SK-N-SH (cell line): ENCODE results near the gene DNAJC24. TPM values are rescaled to one million over a fixed set of nuclear protein-coding genes. Genes with fewer than 3 reads are reported as not detected.

Source experiments
- CTCF ChIA-PET: fragments of 300-600, 350-600 bp; formaldehyde crosslinking; extraction: SDS; loops from one replicate; lab custom pipeline; 2021; lab: Yijun Ruan, JAX
- POLR2A ChIA-PET: fragments of 350-600 bp; sonication (Branson Sonifier 250); formaldehyde crosslinking; extraction: SDS; loops from one replicate; lab custom pipeline; 2020; ENCODE audit warnings: antibody characterized with exemption, inconsistent platforms; lab: Yijun Ruan, JAX
- DNase-seq: peaks from one replicate; pipeline ENCODE4 v3.0.0; 2012
- H2AFZ ChIP-seq: fragments of 200-600 bp; sonication (generic); 2 replicates; pipeline ENCODE4 v1.8.1; 2016; ENCODE audit warnings: antibody characterized with exemption, mild to moderate bottlenecking, low read depth
- H3F3A ChIP-seq: fragments of 200-600 bp; sonication (generic); replicated peaks from 2 replicates; pipeline ENCODE3; 2016; ENCODE audit warnings: antibody characterized with exemption, mild to moderate bottlenecking; ENCODE audit not compliant: insufficient read depth
- H3K27ac ChIP-seq, 2 experiments: fragments of 200-500 bp in 1 of 2; fragments of 200-600 bp in 1 of 2; sonication (Bioruptor generic) in 1 of 2; sonication (generic), shearing (Covaris generic) in 1 of 2; 2 replicates each; pipeline versions ENCODE4 v1.5.1 to v1.6.1; 2014 to 2016; ENCODE audit warnings: low read depth in 2 of 2, inconsistent platforms in 1 of 2, low read length in 1 of 2, mild to moderate bottlenecking in 1 of 2, mixed read lengths in 1 of 2
- H3K27me3 ChIP-seq: fragments of 200-600 bp; sonication (generic), shearing (Covaris generic); 2 replicates; pipeline ENCODE4 v1.6.1; 2016; ENCODE audit warnings: mixed run types; ENCODE audit not compliant: insufficient read depth
- H3K36me3 ChIP-seq, 2 experiments: fragments of 200-500 bp in 1 of 2; fragments of 200-600 bp in 1 of 2; sonication (Bioruptor generic) in 1 of 2; sonication (generic) in 1 of 2; replicated peaks in 1 of 2; 2 replicates each; pipeline versions ENCODE3 to v1.5.1; 2014 to 2016; ENCODE audit warnings: low read length in 1 of 2, mild to moderate bottlenecking in 1 of 2; ENCODE audit not compliant: insufficient read depth in 2 of 2, control insufficient read depth in 1 of 2
- H3K4me1 ChIP-seq, 2 experiments: fragments of 200-500 bp in 1 of 2; fragments of 200-600 bp in 1 of 2; sonication (Bioruptor generic) in 1 of 2; sonication (generic), shearing (Covaris generic) in 1 of 2; 2 replicates each; pipeline versions ENCODE4 v1.5.1 to v1.6.1; 2014 to 2016; ENCODE audit warnings: low read depth in 1 of 2, low read length in 1 of 2, mixed run types in 1 of 2; ENCODE audit not compliant: insufficient read depth in 2 of 2, control insufficient read depth in 1 of 2
- H3K4me2 ChIP-seq: fragments of 200-600 bp; sonication (generic), shearing (Covaris generic); 2 replicates; pipeline ENCODE4 v1.6.1; 2017; ENCODE audit warnings: mixed run types
- H3K4me3 ChIP-seq, 2 experiments: fragments of 200-500 bp in 1 of 2; fragments of 200-600 bp in 1 of 2; sonication (Bioruptor generic) in 1 of 2; sonication (generic), shearing (Covaris generic) in 1 of 2; 2 replicates each; pipeline versions ENCODE4 v1.5.1 to v1.8.1; 2014 to 2016; ENCODE audit warnings: low read depth in 2 of 2, inconsistent platforms in 1 of 2, low read length in 1 of 2, mild to moderate bottlenecking in 1 of 2, mixed read lengths in 1 of 2, moderate library complexity in 1 of 2
- H3K79me2 ChIP-seq: fragments of 200-600 bp; sonication (generic); 2 replicates; pipeline ENCODE4 v1.8.1; 2017; ENCODE audit warnings: mild to moderate bottlenecking; ENCODE audit not compliant: insufficient read depth
- H3K9ac ChIP-seq: fragments of 200-600 bp; sonication (generic); 2 replicates; pipeline ENCODE4 v1.6.1; 2017; ENCODE audit warnings: mixed run types
- H3K9me2 ChIP-seq: fragments of 200-600 bp; sonication (generic); 2 replicates; pipeline ENCODE4 v1.6.1; 2017; ENCODE audit warnings: mixed run types
- H3K9me3 ChIP-seq: fragments of 200-600 bp; sonication (generic); 2 replicates; pipeline ENCODE4 v1.6.1; 2017; ENCODE audit warnings: mixed run types, mild to moderate bottlenecking, moderate library complexity
- H4K20me1 ChIP-seq: fragments of 200-600 bp; sonication (generic); 2 replicates; pipeline ENCODE4 v1.6.1; 2017; ENCODE audit warnings: mild to moderate bottlenecking, mixed run types; ENCODE audit not compliant: insufficient read depth
- ELF1 ChIP-seq: IDR thresholded peaks from 2 replicates; pipeline ENCODE4 v1.4.0; 2012
- FOSL2 ChIP-seq: IDR thresholded peaks from 2 replicates; pipeline ENCODE4 v1.4.0; 2012; ENCODE audit warnings: low read depth, mild to moderate bottlenecking, moderate library complexity, borderline replicate concordance
- GABPA ChIP-seq: IDR thresholded peaks from 2 replicates; pipeline ENCODE4 v1.4.0; 2012; ENCODE audit warnings: low read depth, mild to moderate bottlenecking
- MAX ChIP-seq: IDR thresholded peaks from 2 replicates; pipeline ENCODE4 v1.4.0; 2012; ENCODE audit warnings: low read depth
- MEF2A ChIP-seq: IDR thresholded peaks from 2 replicates; pipeline ENCODE4 v1.4.0; 2012; ENCODE audit warnings: low read depth, borderline replicate concordance
- MXI1 ChIP-seq: IDR thresholded peaks from 2 replicates; pipeline ENCODE4 v1.6.1; 2012; ENCODE audit warnings: mild to moderate bottlenecking, low read depth, low read length, improper control_type of control experiment
- PBX3 ChIP-seq: IDR thresholded peaks from 2 replicates; pipeline ENCODE4; 2012
- RAD21 ChIP-seq: IDR thresholded peaks from 2 replicates; pipeline ENCODE4 v1.6.1; 2012; ENCODE audit warnings: mild to moderate bottlenecking, low read length
- SMC3 ChIP-seq: IDR thresholded peaks from 2 replicates; pipeline ENCODE4 v1.6.1; 2012; ENCODE audit warnings: low read depth, low read length, improper control_type of control experiment
- TCF12 ChIP-seq: IDR thresholded peaks from 2 replicates; pipeline ENCODE4 v1.4.0; 2012
- USF1 ChIP-seq: IDR thresholded peaks from 2 replicates; pipeline ENCODE4 v1.4.0; 2012; ENCODE audit warnings: low read depth, borderline replicate concordance
- USF2 ChIP-seq: fragments of 150-350 bp; IDR thresholded peaks from 2 replicates; pipeline ENCODE4 v1.6.1; 2017; ENCODE audit warnings: antibody characterized with exemption, low read length, low read depth, borderline replicate concordance
- WGBS: methylation state at CpG from one replicate; pipeline ENCODE4 v1.1.6; 2017; ENCODE audit warnings: low lambda C conversion rate; 5-methylcytosine and 5-hydroxymethylcytosine counted together
- polyA plus RNA-seq, 3 experiments: library from polyadenylated mRNA; depleted of rRNA; stranded (reverse); fragments of >200 nt; gene quantifications; 2 replicates each; pipeline ENCODE4 v1.2.3, GENCODE V29; 2012

Gene DNAJC24
- polyA plus RNA-seq, 1 of the 3 experiments (the other 2 are of a cell fraction), result 6.2 TPM

GRCh38 chr11:31327417-31327816, 42.2 kb upstream of the DNAJC24 start:
- Histone ChIP-seq H3K9ac (no peak overlapping the region), H3K79me2 (no peaks in the 10 kb centered on the region), H3K36me3 (no peaks in the 10 kb centered on the region), H2AFZ (no peak overlapping the region), H3K4me2 (no peak overlapping the region), H3K27me3 (no peaks in the 10 kb centered on the region), H3F3A (no peaks in the 10 kb centered on the region), H3K4me3 (no peak overlapping the region), H3K27ac (no peak overlapping the region), H3K9me2 (no peaks in the 10 kb centered on the region), H3K4me1 (no peaks in the 10 kb centered on the region), H4K20me1 (no peaks in the 10 kb centered on the region), H3K9me3 (no peaks in the 10 kb centered on the region)
- TF ChIP-seq FOSL2 (no peak), RAD21 (no peak)
- ChIA-PET CTCF (interaction anchor here (1.7 kb wide), 1 partner anchor 13 kb away, joined by 7 read pairs; no protein-coding TSS in a partner anchor), POLR2A (no interaction called here)
- WGBS, result 36% methylated on average over 3 of the region's 3 CpGs
- no peak for DNase-seq

- no peaks in the 10 kb centered on the region for H3K9me2 ChIP-seq
- no peaks in the 10 kb centered on the region for H3K36me3 ChIP-seq
- TF ChIP-seq ELF1 (no peak), MAX (no peak), GABPA (no peak), MEF2A (no peak), PBX3 (no peak), USF2 (no peak), SMC3 (no peak), TCF12 (no peak), RAD21 (no peak), USF1 (no peak), MXI1 (no peak)
- TF ChIP-seq, all 33 proteins: peak for 0
- Histone ChIP-seq H2AFZ (no peak overlapping the region), H3K27ac (no peak overlapping the region), H3K4me1 (no peaks in the 10 kb centered on the region), H3K79me2 (no peaks in the 10 kb centered on the region), H3K9me3 (no peaks in the 10 kb centered on the region), H3K27me3 (no peaks in the 10 kb centered on the region), H3K4me3 (no peak overlapping the region), H3K9ac (no peak overlapping the region), H4K20me1 (no peaks in the 10 kb centered on the region), H3K4me2 (no peak overlapping the region), H3F3A (no peaks in the 10 kb centered on the region)
- CTCF ChIA-PET, result interaction anchor here (1.2 to 1.7 kb wide), 2 partner anchors 12 to 25 kb away, joined by 3 to 7 read pairs; no protein-coding TSS in a partner anchor
- no peak for DNase-seq
- WGBS, result 72% methylated on average over 6 of the region's 6 CpGs
- POLR2A ChIA-PET, result no interaction called here
Observed at GRCh38 chr11:31328697-31329096, 41.0 kb upstream of the DNAJC24 start.
